Mesodermal cell (in vitro differentiated cells): ENCODE measurements around the gene FBLN2.

Experiments used
- H3K27ac ChIP-seq: 2 replicates; pipeline ENCODE4 v1.7.0; 2013; ENCODE audit warnings: mild to moderate bottlenecking, low read depth, low read length, moderate library complexity; ENCODE audit not compliant: severe bottlenecking
- H3K36me3 ChIP-seq: 2 replicates; pipeline ENCODE4 v1.7.1; 2013; ENCODE audit warnings: mild to moderate bottlenecking, low read length, moderate library complexity; ENCODE audit not compliant: control insufficient read depth, insufficient read depth
- H3K4me1 ChIP-seq: one replicate; pipeline ENCODE4 v1.7.1; 2013; ENCODE audit warnings: mild to moderate bottlenecking, low read length; ENCODE audit not compliant: insufficient read depth, control insufficient read depth, poor library complexity, severe bottlenecking
- H3K4me3 ChIP-seq: 2 replicates; pipeline ENCODE4 v1.7.0; 2013; ENCODE audit warnings: low read length, control low read depth, mild to moderate bottlenecking; ENCODE audit not compliant: insufficient read depth, poor library complexity, severe bottlenecking; ENCODE audit errors: extremely low read depth
- H3K9me3 ChIP-seq: 2 replicates; pipeline ENCODE4 v1.7.1; 2013; ENCODE audit warnings: mild to moderate bottlenecking, low read length, moderate library complexity; ENCODE audit not compliant: control insufficient read depth
- WGBS, 2 experiments: methylation state at CpG; one replicate each; pipeline ENCODE4 v1.1.5; 2013; ENCODE audit warnings: missing lambda C conversion rate in 2 of 2; ENCODE audit not compliant: insufficient coverage in 2 of 2; 5-methylcytosine and 5-hydroxymethylcytosine counted together

FBLN2 gene

GRCh38 chr3:13569641-13570390 is 20.9 kb downstream of the FBLN2 start:
- no peaks in the 10 kb centered on the region for H3K9me3 ChIP-seq
- H3K4me3 ChIP-seq: no peak overlapping the region
- 90 to 96% methylated on average over 19 to 24 of the region's 26 CpGs for WGBS, 2 experiments
- H3K27ac ChIP-seq: no peak overlapping the region
- peaks cover 6% of the 10 kb centered on the region for H3K36me3 ChIP-seq
- peaks cover 15% of the 10 kb centered on the region for H3K4me1 ChIP-seq

GRCh38 chr3:13570391-13571194 is 21.7 kb downstream of the FBLN2 start:
- 96 to 97% methylated on average over 41 to 43 of the region's 46 CpGs for WGBS, 2 experiments
- Histone ChIP-seq H3K9me3 (no peaks in the 10 kb centered on the region), H3K27ac (no peak overlapping the region), H3K36me3 (peaks cover 6% of the 10 kb centered on the region), H3K4me3 (no peak overlapping the region), H3K4me1 (peaks cover 22% of the 10 kb centered on the region)

- peaks cover 6% of the 10 kb centered on the region for H3K36me3 ChIP-seq
- WGBS, 2 experiments: 95 to 98% methylated on average over 10 to 11 of the region's 11 CpGs
- peaks cover 25% of the 10 kb centered on the region for H3K4me1 ChIP-seq
- H3K27ac ChIP-seq: no peak overlapping the region
- H3K9me3 ChIP-seq: no peaks in the 10 kb centered on the region
- no peak overlapping the region for H3K4me3 ChIP-seq
These were observed 22.3 kb downstream of the FBLN2 start for GRCh38 chr3:13571264-13571663.

- Histone ChIP-seq H3K4me3 (no peak overlapping the region), H3K27ac (no peak overlapping the region), H3K4me1 (peaks cover 27% of the 10 kb centered on the region), H3K36me3 (peaks cover 6% of the 10 kb centered on the region), H3K9me3 (no peaks in the 10 kb centered on the region)
- 95% methylated on average over 11 to 18 of the region's 18 CpGs for WGBS, 2 experiments
These were observed 23.2 kb downstream of the FBLN2 start for GRCh38 chr3:13571831-13572750.

- 89 to 90% methylated on average over 10 of the region's 11 CpGs for WGBS, 2 experiments
- Histone ChIP-seq H3K9me3 (no peaks in the 10 kb centered on the region), H3K36me3 (peaks cover 11% of the 10 kb centered on the region), H3K27ac (no peak overlapping the region), H3K4me3 (no peak overlapping the region), H3K4me1 (peaks cover 27% of the 10 kb centered on the region)
These were observed 24.1 kb downstream of the FBLN2 start for GRCh38 chr3:13572926-13573623.

GRCh38 chr3:13574083-13574797 is 25.3 kb downstream of the FBLN2 start:
- Histone ChIP-seq H3K4me1 (peaks cover 31% of the 10 kb centered on the region), H3K9me3 (no peaks in the 10 kb centered on the region), H3K4me3 (no peak overlapping the region), H3K36me3 (peaks cover 17% of the 10 kb centered on the region), H3K27ac (peak overlapping the region; percentile 66)
- WGBS, 2 experiments: 82 to 87% methylated on average over 14 to 18 of the region's 18 CpGs

- WGBS, 2 experiments: 46 to 59% methylated on average over 11 to 12 of the region's 18 CpGs
- peaks cover 17% of the 10 kb centered on the region for H3K36me3 ChIP-seq
- no peaks in the 10 kb centered on the region for H3K9me3 ChIP-seq
- peaks cover 31% of the 10 kb centered on the region for H3K4me1 ChIP-seq
- H3K27ac ChIP-seq: peak overlapping the region; percentile 66
- no peak overlapping the region for H3K4me3 ChIP-seq
These were observed 26.0 kb downstream of the FBLN2 start for GRCh38 chr3:13574798-13575451.

GRCh38 chr3:13575459-13576061 is 26.6 kb downstream of the FBLN2 start:
- peaks cover 31% of the 10 kb centered on the region for H3K4me1 ChIP-seq
- peak overlapping the region; percentile 66 for H3K27ac ChIP-seq
- WGBS, 2 experiments: 86 to 88% methylated on average over 6 to 9 of the region's 11 CpGs
- H3K4me3 ChIP-seq: no peak overlapping the region
- H3K36me3 ChIP-seq: peaks cover 16% of the 10 kb centered on the region
- no peaks in the 10 kb centered on the region for H3K9me3 ChIP-seq
